T-cell (primary cell): ENCODE data around the gene PTPN1. TPM values are rescaled to one million over a fixed set of nuclear protein-coding genes. Genes with fewer than 3 reads are reported as not detected.
"Not testable (repeated sequence)": the region's sequence is repeated elsewhere in the genome, so short reads cannot be mapped to it uniquely, and the experiment has no call there.

Experiments used
- ATAC-seq, 4 experiments: fragments of 200-7000 bp in 3 of 4; fragments of 150-1000 bp in 1 of 4; cut with Tn5 transposase; replicated peaks in 1 of 4; 1 replicate in 3 of 4; 2 replicates in 1 of 4; pipeline ENCODE4 v1.10.0; 2021; ENCODE audit warnings: moderate library complexity in 3 of 4, mild to moderate bottlenecking in 2 of 4, moderate number of reproducible peaks in 1 of 4
- CTCF ChIA-PET, 2 donors: fragments of 300-600 bp; sonication (Branson Sonifier 250); formaldehyde crosslinking; loops; one replicate each; lab custom pipeline; 2022; ENCODE audit warnings: antibody characterized with exemption in 2 of 2; lab: Charles Lee
- POLR2A ChIA-PET, 2 donors: fragments of 300-600 bp; sonication (Branson Sonifier 250); formaldehyde crosslinking; loops; one replicate each; lab custom pipeline; 2022; ENCODE audit warnings: antibody characterized with exemption in 2 of 2; lab: Charles Lee
- DNase-seq, 35 experiments: peaks; one replicate each; pipeline versions ENCODE4 v3.0.0 to v3.0.0-alpha.2; 2013 to 2023
- H3K27ac ChIP-seq: one replicate; pipeline ENCODE4 v1.5.1; 2013; ENCODE audit warnings: low read length
- H3K27me3 ChIP-seq, 2 experiments: replicated peaks in 1 of 2; 1 replicate in 1 of 2; 2 replicates in 1 of 2; pipeline versions ENCODE4 v1.6.1 to v1.7.0; 2013; ENCODE audit warnings: low read length in 1 of 2, mixed read lengths in 1 of 2; ENCODE audit not compliant: control insufficient read depth in 2 of 2, insufficient read depth in 2 of 2; ENCODE audit errors: extremely low read depth in 1 of 2
- H3K36me3 ChIP-seq, 2 donors: 1 replicate in 1 of 2; 2 replicates in 1 of 2; pipeline versions ENCODE4 v1.6.1 to v1.7.0; 2013; ENCODE audit warnings: low read length in 1 of 2; ENCODE audit not compliant: control insufficient read depth in 2 of 2, insufficient read depth in 1 of 2; ENCODE audit errors: extremely low read depth in 1 of 2
- H3K4me1 ChIP-seq, 2 experiments: 1 replicate in 1 of 2; 2 replicates in 1 of 2; pipeline versions ENCODE4 v1.6.1 to v1.7.0; 2013; ENCODE audit warnings: low read length in 2 of 2, mixed read lengths in 1 of 2; ENCODE audit not compliant: insufficient read depth in 2 of 2, control insufficient read depth in 1 of 2; ENCODE audit errors: extremely low read depth in 1 of 2
- H3K4me3 ChIP-seq, 2 donors: 1 replicate in 1 of 2; 2 replicates in 1 of 2; pipeline versions ENCODE4 v1.5.1 to v1.7.0; 2013; ENCODE audit warnings: mild to moderate bottlenecking in 2 of 2, low read length in 1 of 2, moderate library complexity in 1 of 2; ENCODE audit not compliant: control insufficient read depth in 1 of 2; ENCODE audit errors: extremely low read depth in 1 of 2
- H3K9me3 ChIP-seq: 2 replicates; pipeline ENCODE4 v1.7.0; 2013
- H3K27ac Mint-ChIP-seq, 2 donors: one replicate each; pipeline ENCODE4 v1.8.0; 2020 to 2021; ENCODE audit warnings: mild to moderate bottlenecking in 2 of 2, mixed read lengths in 2 of 2
- H3K27me3 Mint-ChIP-seq, 2 donors: one replicate each; pipeline ENCODE4 v1.8.0; 2021 to 2022; ENCODE audit warnings: mixed read lengths in 2 of 2
- H3K36me3 Mint-ChIP-seq: one replicate; pipeline ENCODE4 v1.8.0; 2021; ENCODE audit warnings: mixed read lengths
- H3K4me1 Mint-ChIP-seq, 3 donors: one replicate each; pipeline ENCODE4 v1.8.0; 2020 to 2022; ENCODE audit warnings: mixed read lengths in 3 of 3, mild to moderate bottlenecking in 1 of 3
- H3K4me3 Mint-ChIP-seq, 3 donors: one replicate each; pipeline ENCODE4 v1.8.0; 2020 to 2022; ENCODE audit warnings: mild to moderate bottlenecking in 3 of 3, mixed read lengths in 3 of 3, moderate library complexity in 3 of 3
- H3K9me3 Mint-ChIP-seq, 3 donors: one replicate each; pipeline ENCODE4 v1.8.0; 2020 to 2022; ENCODE audit warnings: mixed read lengths in 3 of 3
- WGBS: methylation state at CpG from one replicate; pipeline ENCODE4 v1.1.5; 2013; ENCODE audit warnings: missing lambda C conversion rate; ENCODE audit not compliant: insufficient coverage; 5-methylcytosine and 5-hydroxymethylcytosine counted together
- total RNA-seq, 35 experiments: library from RNA in 6 of 35; stranded (reverse) in 6 of 35; fragments of 120-200 nt in 1 of 35; gene quantifications; one replicate each; pipeline versions ENCODE4 v1.2.1 to v1.2.4 and lab custom pipeline; 2013 to 2026

PTPN1 gene
- total RNA-seq, 5 donors from 2014 or later (not counting 1 experiment from before 2014, with no cell fraction given) = 50.7 to 67.9 (median 55.3) TPM

- H3K36me3 ChIP-seq = peaks cover 0 to 6% of the 10 kb centered on the region in 2 donors
- no peaks in the 10 kb centered on the region for H3K9me3 ChIP-seq
- ChIA-PET CTCF (interaction anchor here in 1 of 2 donors (1.4 kb wide), 1 partner anchor 11 kb away, joined by 4 read pairs; no protein-coding TSS in a partner anchor), POLR2A (no interaction called here)
- H3K27ac ChIP-seq = no peak overlapping the region
- ATAC-seq = no peak
- no peak overlapping the region for H3K4me3 ChIP-seq
- no peaks in the 10 kb centered on the region for H3K9me3 Mint-ChIP-seq
- no peaks in the 10 kb centered on the region for H3K27me3 ChIP-seq
- no peak overlapping the region for H3K4me3 Mint-ChIP-seq
- no CpG with 5 or more reads among the region's 4 CpGs for WGBS
- H3K27me3 Mint-ChIP-seq = no peaks in the 10 kb centered on the region
- peaks cover 21% of the 10 kb centered on the region for H3K36me3 Mint-ChIP-seq
- H3K4me1 ChIP-seq = peaks cover 10 to 28% of the 10 kb centered on the region in 2 experiments
- DNase-seq = no peak
- peaks cover 84 to 93% (median 85%) of the 10 kb centered on the region in 3 donors for H3K4me1 Mint-ChIP-seq
- H3K27ac Mint-ChIP-seq = no peak overlapping the region
These were observed 26.1 kb downstream of the PTPN1 start for GRCh38 chr20:50536333-50536732.

GRCh38 chr20:50537546-50538201 lies 27.5 kb downstream of the PTPN1 start:
- no peak for DNase-seq
- no peaks in the 10 kb centered on the region for H3K27me3 ChIP-seq
- ATAC-seq = peak in 1 of 4 experiments; percentile 16
- Mint-ChIP-seq H3K9me3 (no peaks in the 10 kb centered on the region), H3K27me3 (no peaks in the 10 kb centered on the region), H3K27ac (peak overlapping the region; percentile 49 to 66), H3K36me3 (peaks cover 16% of the 10 kb centered on the region), H3K4me1 (peaks cover 85 to 93% (median 85%) of the 10 kb centered on the region in 3 donors), H3K4me3 (peak overlapping the region in 1 of 3 donors; percentile 26)
- no peak overlapping the region for H3K4me3 ChIP-seq
- no peaks in the 10 kb centered on the region for H3K9me3 ChIP-seq
- WGBS = 89% methylated on average over 3 of the region's 7 CpGs
- ChIA-PET POLR2A (interaction anchor here in 1 of 2 donors (0.9 kb wide), 1 partner anchor 11 kb away, joined by 6 read pairs; no protein-coding TSS in a partner anchor), CTCF (no interaction called here)
- peaks cover 10 to 26% of the 10 kb centered on the region in 2 experiments for H3K4me1 ChIP-seq
- H3K27ac ChIP-seq = no peak overlapping the region
- peaks cover 0 to 10% of the 10 kb centered on the region in 2 donors for H3K36me3 ChIP-seq

GRCh38 chr20:50538276-50538675 lies 28.1 kb downstream of the PTPN1 start:
- Histone ChIP-seq H3K4me1 (peaks cover 10 to 26% of the 10 kb centered on the region in 2 experiments), H3K27me3 (no peaks in the 10 kb centered on the region), H3K4me3 (no peak overlapping the region), H3K36me3 (peaks cover 0 to 10% of the 10 kb centered on the region in 2 donors), H3K27ac (no peak overlapping the region), H3K9me3 (no peaks in the 10 kb centered on the region)
- Mint-ChIP-seq H3K4me1 (peaks cover 84 to 93% (median 86%) of the 10 kb centered on the region in 3 donors), H3K4me3 (peak overlapping the region in 1 of 3 donors; percentile 26), H3K27ac (peak overlapping the region in 1 of 2 donors; percentile 49), H3K36me3 (peaks cover 17% of the 10 kb centered on the region), H3K9me3 (no peaks in the 10 kb centered on the region), H3K27me3 (no peaks in the 10 kb centered on the region)
- ATAC-seq (no peak), DNase-seq (no peak)
- ChIA-PET POLR2A (interaction anchor here in 1 of 2 donors (0.9 kb wide), 1 partner anchor 10 kb away, joined by 6 read pairs; no protein-coding TSS in a partner anchor), CTCF (interaction anchor here in 1 of 2 donors (0.6 kb wide), 1 partner anchor 358 kb away, joined by 4 read pairs; no protein-coding TSS in a partner anchor)
- WGBS = 39% methylated on average over 1 of the region's 4 CpGs

- not testable (repeated sequence) for H3K36me3 ChIP-seq, DNase-seq, H3K9me3 ChIP-seq, H3K27me3 Mint-ChIP-seq, H3K4me3 ChIP-seq, ATAC-seq, H3K4me3 Mint-ChIP-seq, H3K9me3 Mint-ChIP-seq, H3K27ac ChIP-seq, H3K27me3 ChIP-seq, H3K27ac Mint-ChIP-seq
- peaks cover 19% of the 10 kb centered on the region for H3K36me3 Mint-ChIP-seq
- H3K4me1 ChIP-seq = peaks cover 10 to 27% of the 10 kb centered on the region in 2 experiments
- WGBS = no CpG with 5 or more reads among the region's 8 CpGs
- peaks cover 80 to 92% (median 81%) of the 10 kb centered on the region in 3 donors for H3K4me1 Mint-ChIP-seq
- POLR2A ChIA-PET = interaction anchor here (0.6 to 0.7 kb wide), 2 partner anchors 32 to 367 kb away, joined by 4 to 7 read pairs; no protein-coding TSS in a partner anchor
- CTCF ChIA-PET = interaction anchor here in 1 of 2 donors (0.6 to 0.7 kb wide), 2 partner anchors 55 to 210 kb away, joined by 3 read pairs; no protein-coding TSS in a partner anchor
These were observed 29.6 kb downstream of the PTPN1 start for GRCh38 chr20:50539798-50540197.

GRCh38 chr20:50540620-50541605 lies 30.7 kb downstream of the PTPN1 start:
- H3K27me3 ChIP-seq = no peaks in the 10 kb centered on the region
- no peak overlapping the region for H3K27ac ChIP-seq
- H3K4me1 ChIP-seq = peaks cover 11 to 30% of the 10 kb centered on the region in 2 experiments
- H3K4me1 Mint-ChIP-seq = peaks cover 80 to 89% (median 81%) of the 10 kb centered on the region in 3 donors
- ChIA-PET CTCF (interaction anchor here in 1 of 2 donors (0.5 kb wide), 1 partner anchor 252 kb away, joined by 3 read pairs; no protein-coding TSS in a partner anchor), POLR2A (interaction anchor here in 1 of 2 donors (0.6 kb wide), 1 partner anchor 10 kb away, joined by 4 read pairs; no protein-coding TSS in a partner anchor)
- DNase-seq = no peak
- peaks cover 0 to 4% of the 10 kb centered on the region in 2 donors for H3K36me3 ChIP-seq
- peak overlapping the region in 1 of 3 donors; percentile 36 for H3K4me3 Mint-ChIP-seq
- WGBS = 86% methylated on average over 9 of the region's 14 CpGs
- H3K27me3 Mint-ChIP-seq = no peaks in the 10 kb centered on the region
- H3K4me3 ChIP-seq = no peak overlapping the region
- peaks cover 14% of the 10 kb centered on the region for H3K36me3 Mint-ChIP-seq
- no peaks in the 10 kb centered on the region for H3K9me3 Mint-ChIP-seq
- peak overlapping the region; percentile 24 to 40 for H3K27ac Mint-ChIP-seq
- peak in 1 of 4 experiments; percentile 9 for ATAC-seq
- no peaks in the 10 kb centered on the region for H3K9me3 ChIP-seq
